ENCODE measurements around the gene PTPRM.

GRCh38 chr18:8215741-8216140, 648.6 kb downstream of the PTPRM start:
- TF ChIP-seq CTCF (conservative IDR thresholded peaks at IDR 0.05; ENCODE audit: low read length) = no peak
- TF ChIP-seq EZH2phosphoT487 (IDR thresholded peaks at IDR 0.05; ENCODE audit: borderline replicate concordance) = no peak

Measured in Loucy (cell line).